Measurements from ENCODE around the gene WASF2.

GRCh38 chr1:27520651-27521050, 30.7 kb upstream of the WASF2 start:
- TF ChIP-seq POLR2A (IDR thresholded peaks at IDR 0.05) = no peak
- TF ChIP-seq, protein P1, sequence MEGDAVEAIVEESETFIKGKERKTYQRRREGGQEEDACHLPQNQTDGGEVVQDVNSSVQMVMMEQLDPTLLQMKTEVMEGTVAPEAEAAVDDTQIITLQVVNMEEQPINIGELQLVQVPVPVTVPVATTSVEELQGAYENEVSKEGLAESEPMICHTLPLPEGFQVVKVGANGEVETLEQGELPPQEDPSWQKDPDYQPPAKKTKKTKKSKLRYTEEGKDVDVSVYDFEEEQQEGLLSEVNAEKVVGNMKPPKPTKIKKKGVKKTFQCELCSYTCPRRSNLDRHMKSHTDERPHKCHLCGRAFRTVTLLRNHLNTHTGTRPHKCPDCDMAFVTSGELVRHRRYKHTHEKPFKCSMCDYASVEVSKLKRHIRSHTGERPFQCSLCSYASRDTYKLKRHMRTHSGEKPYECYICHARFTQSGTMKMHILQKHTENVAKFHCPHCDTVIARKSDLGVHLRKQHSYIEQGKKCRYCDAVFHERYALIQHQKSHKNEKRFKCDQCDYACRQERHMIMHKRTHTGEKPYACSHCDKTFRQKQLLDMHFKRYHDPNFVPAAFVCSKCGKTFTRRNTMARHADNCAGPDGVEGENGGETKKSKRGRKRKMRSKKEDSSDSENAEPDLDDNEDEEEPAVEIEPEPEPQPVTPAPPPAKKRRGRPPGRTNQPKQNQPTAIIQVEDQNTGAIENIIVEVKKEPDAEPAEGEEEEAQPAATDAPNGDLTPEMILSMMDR (IDR thresholded peaks at IDR 0.05) = no peak
- TF ChIP-seq POLR2AphosphoS5 (IDR thresholded peaks at IDR 0.05) = no peak

All from breast epithelium (tissue), 3 donors.